WTC11 (cell line): Measurements from ENCODE around the gene MAPKAPK3. TPM values are rescaled to one million over a fixed set of nuclear protein-coding genes. Genes with fewer than 3 reads are reported as not detected.

Experiments used
- ATAC-seq: fragments of 200-7000 bp; cut with Tn5 transposase; 2 replicates; pipeline ENCODE4 v1.10.0; 2021; ENCODE audit warnings: mild to moderate bottlenecking, moderate library complexity
- CTCF ChIA-PET: fragments of 300-600 bp; sonication (Branson Sonifier 250); formaldehyde crosslinking; loops from one replicate; lab custom pipeline; 2021; ENCODE audit warnings: antibody characterized with exemption; lab: Charles Lee
- POLR2A ChIA-PET: fragments of 350-600 bp; sonication (Branson Sonifier 250); formaldehyde crosslinking; loops from one replicate; lab custom pipeline; 2021; ENCODE audit warnings: antibody characterized with exemption; lab: Charles Lee
- DNase-seq: peaks from one replicate; pipeline ENCODE4 v3.0.0; 2021; ENCODE audit warnings: low spot score
- H3K27ac Mint-ChIP-seq: 2 replicates; pipeline ENCODE4 v1.8.0; 2021; ENCODE audit warnings: mixed read lengths
- H3K27me3 Mint-ChIP-seq: 2 replicates; pipeline ENCODE4 v1.8.0; 2021; ENCODE audit warnings: low read depth, mild to moderate bottlenecking, moderate library complexity, mixed read lengths
- H3K36me3 Mint-ChIP-seq: 2 replicates; pipeline ENCODE4 v1.8.0; 2021; ENCODE audit warnings: mixed read lengths
- H3K4me1 Mint-ChIP-seq: 2 replicates; pipeline ENCODE4 v1.8.0; 2022; ENCODE audit warnings: mixed read lengths
- H3K4me3 Mint-ChIP-seq: 2 replicates; pipeline ENCODE4 v1.8.0; 2021; ENCODE audit warnings: mild to moderate bottlenecking, moderate library complexity, mixed read lengths
- H3K9me3 Mint-ChIP-seq: 2 replicates; pipeline ENCODE4 v1.8.0; 2021; ENCODE audit warnings: mixed read lengths
- ATF2 ChIP-seq: sonication (generic); formaldehyde crosslinking; IDR thresholded peaks from 2 replicates; pipeline ENCODE4 v1.8.1; 2022; ENCODE audit warnings: low read depth, missing genetic modification reagents, borderline replicate concordance
- ATF6 ChIP-seq: sonication (generic); formaldehyde crosslinking; IDR thresholded peaks from 2 replicates; pipeline ENCODE4 v1.8.1; 2023; ENCODE audit warnings: mild to moderate bottlenecking, missing genetic modification reagents
- CREM ChIP-seq: sonication (generic); formaldehyde crosslinking; IDR thresholded peaks from 2 replicates; pipeline ENCODE4 v1.8.1; 2022; ENCODE audit warnings: mild to moderate bottlenecking, missing genetic modification reagents, moderate library complexity
- CTCF ChIP-seq: fragments of 200-600 bp; IDR thresholded peaks from 2 replicates; pipeline ENCODE4 v1.8.0; 2022; ENCODE audit warnings: antibody characterized with exemption
- E2F4 ChIP-seq: sonication (generic); formaldehyde crosslinking; IDR thresholded peaks from 2 replicates; pipeline ENCODE4 v1.8.1; 2022; ENCODE audit warnings: low read depth, mild to moderate bottlenecking, moderate library complexity, missing genetic modification reagents, borderline replicate concordance
- ETV6 ChIP-seq: sonication (generic); formaldehyde crosslinking; IDR thresholded peaks from 2 replicates; pipeline ENCODE4 v1.8.1; 2022; ENCODE audit warnings: mild to moderate bottlenecking, missing genetic modification reagents
- MAX ChIP-seq: sonication (generic); formaldehyde crosslinking; IDR thresholded peaks from 2 replicates; pipeline ENCODE4 v1.8.0; 2022; ENCODE audit warnings: mild to moderate bottlenecking, missing genetic modification reagents
- PRDM15 ChIP-seq: sonication (generic); formaldehyde crosslinking; IDR thresholded peaks from 2 replicates; pipeline ENCODE4 v1.8.0; 2022; ENCODE audit warnings: missing genetic modification reagents
- SMAD4 ChIP-seq: sonication (generic); formaldehyde crosslinking; IDR thresholded peaks from 2 replicates; pipeline ENCODE4 v1.8.0; 2022; ENCODE audit warnings: mild to moderate bottlenecking, missing genetic modification reagents
- TEAD4 ChIP-seq: sonication (generic); formaldehyde crosslinking; IDR thresholded peaks from 2 replicates; pipeline ENCODE4 v1.8.0; 2022; ENCODE audit warnings: mild to moderate bottlenecking, missing genetic modification reagents
- ZBTB21 ChIP-seq: sonication (generic); formaldehyde crosslinking; IDR thresholded peaks from 2 replicates; pipeline ENCODE4 v1.8.1; 2023; ENCODE audit warnings: mild to moderate bottlenecking, missing genetic modification reagents, borderline replicate concordance
- ZNF138 ChIP-seq: sonication (generic); formaldehyde crosslinking; conservative IDR thresholded peaks from 2 replicates; pipeline ENCODE4 v1.8.1; 2022; ENCODE audit warnings: mild to moderate bottlenecking, moderate library complexity, missing genetic modification reagents
- ZNF219 ChIP-seq: sonication (generic); formaldehyde crosslinking; IDR thresholded peaks from 2 replicates; pipeline ENCODE4 v1.8.0; 2023; ENCODE audit warnings: missing genetic modification reagents, mild to moderate bottlenecking, borderline replicate concordance
- ZNF232 ChIP-seq: sonication (generic); formaldehyde crosslinking; IDR thresholded peaks from 2 replicates; pipeline ENCODE4 v1.8.0; 2022; ENCODE audit warnings: mild to moderate bottlenecking, missing genetic modification reagents
- total RNA-seq: library from RNA; stranded (reverse); gene quantifications from 3 replicates; pipeline ENCODE4 v1.2.3, GENCODE V29; 2021

The MAPKAPK3 gene
- total RNA-seq, 1 experiment from 2014 or later: 60.2 TPM

- TF ChIP-seq ETV6 (CRISPR knock-in tag): 0 out of 2 replicates have a peak, but pooled peaks have one; percentile 14
- no peak for TF ChIP-seq ZNF232 (CRISPR knock-in tag)
- TF ChIP-seq SMAD4 (CRISPR knock-in tag): no peak
- TF ChIP-seq CTCF: peak; percentile 74
- no peak for TF ChIP-seq ZNF138 (CRISPR knock-in tag)
- no peak for TF ChIP-seq PRDM15 (CRISPR knock-in tag)
- TF ChIP-seq ZBTB21 (CRISPR knock-in tag): no peak
- TF ChIP-seq, all 79 proteins: peak for 5
These were observed 58.5 kb downstream of the MAPKAPK3 start (continued) for GRCh38 chr3:50675179-50676030.

- CTCF ChIA-PET: interaction anchor here (0.6 to 2.3 kb wide), 25 partner anchors 12 to 905 kb away, joined by 3 to 15 read pairs (median 3); partner anchors contain the start of gene MAPKAPK3
- POLR2A ChIA-PET: interaction anchor here (1.0 kb wide), 1 partner anchor 303 kb away, joined by 3 read pairs; no protein-coding TSS in a partner anchor
- no peaks in the 10 kb centered on the region for H3K36me3 Mint-ChIP-seq
- no peak for DNase-seq
- H3K4me3 Mint-ChIP-seq: peak overlapping the region; percentile 76
- no peak overlapping the region for H3K27ac Mint-ChIP-seq
- H3K27me3 Mint-ChIP-seq: peaks cover 30% of the 10 kb centered on the region
- H3K9me3 Mint-ChIP-seq: no peaks in the 10 kb centered on the region
- peak; percentile 17; the same call in 1 of the 2 replicates for ATAC-seq
- peaks cover 32% of the 10 kb centered on the region for H3K4me1 Mint-ChIP-seq
- TF ChIP-seq ATF6 (CRISPR knock-in tag): no peak
- TF ChIP-seq TEAD4 (CRISPR knock-in tag): no peak
- TF ChIP-seq CREM (CRISPR knock-in tag): no peak
- TF ChIP-seq SMAD4 (CRISPR knock-in tag): no peak
- TF ChIP-seq E2F4 (CRISPR knock-in tag): no peak
- TF ChIP-seq ZNF219 (CRISPR knock-in tag): no peak
- TF ChIP-seq ATF2 (CRISPR knock-in tag): no peak
- no peak for TF ChIP-seq MAX (CRISPR knock-in tag)
These were observed 59.2 kb downstream of the MAPKAPK3 start for GRCh38 chr3:50676031-50676705.
